OCI-LY7 (cell line): ENCODE results near the gene OPTC. TPM values are rescaled to one million over a fixed set of nuclear protein-coding genes. Genes with fewer than 3 reads are reported as not detected.

Experiments
- BruUV-seq: library from RNA; stranded (reverse); fragments of 400-500 nt; replicated peaks from 2 replicates; lab custom pipeline; 2021; lab: Mats Ljungman, UMichigan
- CTCF ChIA-PET: fragments of 300-600 bp; sonication (Branson Sonifier 250); formaldehyde crosslinking; loops from one replicate; lab custom pipeline; 2022; ENCODE audit warnings: antibody characterized with exemption; ENCODE audit not compliant: unreplicated experiment; lab: Charles Lee
- POLR2A ChIA-PET: fragments of 300-600 bp; sonication (Branson Sonifier 250); formaldehyde crosslinking; loops from one replicate; lab custom pipeline; 2022; ENCODE audit warnings: antibody characterized with exemption; lab: Charles Lee
- DNase-seq: peaks from one replicate; pipeline ENCODE4 v3.0.0-alpha.2; 2015; ENCODE audit warnings: low spot score
- H2AFZ ChIP-seq: fragments of 200-600 bp; sonication (generic), shearing (Covaris generic); 2 replicates; pipeline ENCODE4 v1.6.1; 2014; ENCODE audit warnings: mild to moderate bottlenecking, antibody characterized with exemption, low read length, moderate library complexity
- H3K27ac ChIP-seq: fragments of 200-600 bp; sonication (generic); 2 replicates; pipeline ENCODE4 v1.5.1; 2014; ENCODE audit warnings: mixed run types, low read depth, mild to moderate bottlenecking, moderate library complexity, low read length, inconsistent platforms; ENCODE audit not compliant: poor library complexity, severe bottlenecking
- H3K36me3 ChIP-seq: fragments of 200-600 bp; sonication (generic); 2 replicates; pipeline ENCODE4 v1.6.1; 2014; ENCODE audit warnings: mild to moderate bottlenecking, antibody characterized with exemption, low read length, moderate library complexity, mixed read lengths; ENCODE audit not compliant: insufficient read depth
- H3K4me1 ChIP-seq: fragments of 200-600 bp; sonication (generic); 2 replicates; pipeline ENCODE4 v1.5.1; 2014; ENCODE audit warnings: mild to moderate bottlenecking, low read length; ENCODE audit not compliant: insufficient read depth, poor library complexity, severe bottlenecking
- H3K4me2 ChIP-seq: fragments of 200-600 bp; sonication (generic); 2 replicates; pipeline ENCODE4 v1.6.1; 2014; ENCODE audit warnings: mild to moderate bottlenecking, low read length
- H3K4me3 ChIP-seq: fragments of 200-600 bp; sonication (generic); 2 replicates; pipeline ENCODE4 v1.5.1; 2014; ENCODE audit warnings: mild to moderate bottlenecking, low read depth, low read length; ENCODE audit not compliant: poor library complexity, severe bottlenecking
- H3K79me2 ChIP-seq: fragments of 200-600 bp; sonication (generic); 2 replicates; pipeline ENCODE4 v1.6.1; 2016; ENCODE audit warnings: low read depth, mild to moderate bottlenecking, low read length, moderate library complexity, mixed read lengths; ENCODE audit not compliant: insufficient read depth
- H3K9me2 ChIP-seq: fragments of 200-600 bp; sonication (generic); 2 replicates; pipeline ENCODE4 v1.6.1; 2016; ENCODE audit warnings: mild to moderate bottlenecking, low read length, mixed read lengths; ENCODE audit not compliant: insufficient read depth
- H3K9me3 ChIP-seq: fragments of 200-600 bp; sonication (generic); 2 replicates; pipeline ENCODE4 v1.6.1; 2014; ENCODE audit warnings: mild to moderate bottlenecking, mixed run types, low read length, mixed read lengths
- H4K20me1 ChIP-seq: fragments of 200-600 bp; sonication (generic); 2 replicates; pipeline ENCODE4 v1.6.1; 2014; ENCODE audit warnings: mild to moderate bottlenecking, antibody characterized with exemption, low read length, moderate library complexity, mixed read lengths; ENCODE audit not compliant: insufficient read depth
- EZH2phosphoT487 ChIP-seq: fragments of 200-600 bp; sonication (generic); IDR thresholded peaks from 2 replicates; pipeline ENCODE4 v1.6.1; 2018; ENCODE audit warnings: low read depth, borderline replicate concordance, mild to moderate bottlenecking, mixed run types, antibody characterized with exemption, low read length, moderate library complexity, mixed read lengths
- intact Hi-C: fragments of 100-400 bp; cut with micrococcal nuclease; formaldehyde crosslinking; loops from one replicate; pipeline ENCODE4 v1.10.0; 2022; ENCODE audit not compliant: unreplicated experiment
- total RNA-seq, 2 experiments: library from RNA; depleted of rRNA in 1 of 2; stranded (reverse); fragments of >200 nt in 1 of 2; shearing (Covaris generic) in 1 of 2; gene quantifications; 2 replicates each; pipeline ENCODE4 v1.2.3, GENCODE V29; 2014 to 2022
- TF ChIP-seq, protein P1 (sequence below): fragments of 200-600 bp; sonication (generic); conservative IDR thresholded peaks from 2 replicates; pipeline ENCODE4 v1.5.1; 2014; ENCODE audit warnings: mild to moderate bottlenecking, antibody characterized with exemption, low read length, moderate library complexity, mixed read lengths

Gene OPTC
- total RNA-seq, 2 experiments from 2014 or later = not detected

DNA sequence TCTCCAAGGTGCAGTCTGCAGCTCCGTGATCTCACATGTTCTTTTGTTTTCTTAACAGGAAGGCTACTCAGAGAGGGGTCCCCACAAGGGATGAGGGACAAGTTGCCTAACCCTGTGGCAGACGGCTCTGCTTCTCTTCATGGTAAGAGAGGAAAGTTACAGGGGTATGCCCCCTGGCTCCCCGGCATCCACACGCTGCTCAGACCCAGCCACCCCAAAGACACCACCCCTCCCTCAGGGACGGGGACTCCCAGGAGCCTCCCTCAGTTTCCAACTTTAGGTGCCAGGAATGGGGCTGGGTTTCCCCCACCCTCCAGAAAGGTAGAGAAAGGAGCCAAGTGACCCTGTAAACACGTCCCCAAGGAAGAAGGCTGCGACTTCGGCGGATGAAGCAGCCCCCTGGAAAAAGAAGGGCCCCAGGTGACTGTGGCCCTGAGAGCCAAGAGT is 19.7 kb downstream of the OPTC start:
- TF ChIP-seq, protein P1, sequence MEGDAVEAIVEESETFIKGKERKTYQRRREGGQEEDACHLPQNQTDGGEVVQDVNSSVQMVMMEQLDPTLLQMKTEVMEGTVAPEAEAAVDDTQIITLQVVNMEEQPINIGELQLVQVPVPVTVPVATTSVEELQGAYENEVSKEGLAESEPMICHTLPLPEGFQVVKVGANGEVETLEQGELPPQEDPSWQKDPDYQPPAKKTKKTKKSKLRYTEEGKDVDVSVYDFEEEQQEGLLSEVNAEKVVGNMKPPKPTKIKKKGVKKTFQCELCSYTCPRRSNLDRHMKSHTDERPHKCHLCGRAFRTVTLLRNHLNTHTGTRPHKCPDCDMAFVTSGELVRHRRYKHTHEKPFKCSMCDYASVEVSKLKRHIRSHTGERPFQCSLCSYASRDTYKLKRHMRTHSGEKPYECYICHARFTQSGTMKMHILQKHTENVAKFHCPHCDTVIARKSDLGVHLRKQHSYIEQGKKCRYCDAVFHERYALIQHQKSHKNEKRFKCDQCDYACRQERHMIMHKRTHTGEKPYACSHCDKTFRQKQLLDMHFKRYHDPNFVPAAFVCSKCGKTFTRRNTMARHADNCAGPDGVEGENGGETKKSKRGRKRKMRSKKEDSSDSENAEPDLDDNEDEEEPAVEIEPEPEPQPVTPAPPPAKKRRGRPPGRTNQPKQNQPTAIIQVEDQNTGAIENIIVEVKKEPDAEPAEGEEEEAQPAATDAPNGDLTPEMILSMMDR = no peak
- no peak for TF ChIP-seq EZH2phosphoT487
- Histone ChIP-seq H3K79me2 (no peaks in the 10 kb centered on the region), H3K9me2 (no peaks in the 10 kb centered on the region), H3K9me3 (no peaks in the 10 kb centered on the region), H3K4me1 (no peaks in the 10 kb centered on the region), H3K27ac (no peak overlapping the region), H2AFZ (no peak overlapping the region), H3K4me2 (no peak overlapping the region), H4K20me1 (no peaks in the 10 kb centered on the region), H3K4me3 (no peak overlapping the region), H3K36me3 (no peaks in the 10 kb centered on the region)
- ChIA-PET CTCF (no interaction called here), POLR2A (no interaction called here)
- no peak for DNase-seq
- no TSS peak for BruUV-seq
- intact Hi-C loops = no loop called here

GRCh38 chr1:203516184-203516583 is 22.2 kb downstream of the OPTC start:
- DNase-seq = no peak
- Histone ChIP-seq H3K4me2 (no peak overlapping the region), H4K20me1 (no peaks in the 10 kb centered on the region), H3K9me3 (no peaks in the 10 kb centered on the region), H3K4me3 (no peak overlapping the region), H3K79me2 (no peaks in the 10 kb centered on the region), H3K9me2 (no peaks in the 10 kb centered on the region), H3K4me1 (no peaks in the 10 kb centered on the region), H3K27ac (no peak overlapping the region), H2AFZ (no peak overlapping the region), H3K36me3 (no peaks in the 10 kb centered on the region)
- ChIA-PET POLR2A (no interaction called here), CTCF (no interaction called here)
- intact Hi-C loops = no loop called here
- BruUV-seq = no TSS peak
- TF ChIP-seq, protein P1 = no peak
- no peak for TF ChIP-seq EZH2phosphoT487

GRCh38 chr1:203516906-203517305 is 23.0 kb downstream of the OPTC start:
- Histone ChIP-seq H4K20me1 (no peaks in the 10 kb centered on the region), H2AFZ (no peak overlapping the region), H3K4me3 (no peak overlapping the region), H3K9me2 (no peaks in the 10 kb centered on the region), H3K9me3 (no peaks in the 10 kb centered on the region), H3K4me1 (no peaks in the 10 kb centered on the region), H3K36me3 (no peaks in the 10 kb centered on the region), H3K27ac (no peak overlapping the region), H3K79me2 (no peaks in the 10 kb centered on the region), H3K4me2 (no peak overlapping the region)
- no peak for TF ChIP-seq EZH2phosphoT487
- TF ChIP-seq, protein P1 = no peak
- DNase-seq = no peak
- ChIA-PET POLR2A (interaction anchor here (0.6 kb wide), 1 partner anchor 368 kb away, joined by 3 read pairs; no protein-coding TSS in a partner anchor), CTCF (no interaction called here)
- BruUV-seq = no TSS peak
- intact Hi-C loops = no loop called here
